Measurements from ENCODE around the gene COX17. TPM values are rescaled to one million over a fixed set of nuclear protein-coding genes. Genes with fewer than 3 reads are reported as not detected.

COX17 gene
- polyA plus RNA-seq, 1 of the 3 experiments (the other 2 are of a cell fraction) = 21.5 TPM

DNA sequence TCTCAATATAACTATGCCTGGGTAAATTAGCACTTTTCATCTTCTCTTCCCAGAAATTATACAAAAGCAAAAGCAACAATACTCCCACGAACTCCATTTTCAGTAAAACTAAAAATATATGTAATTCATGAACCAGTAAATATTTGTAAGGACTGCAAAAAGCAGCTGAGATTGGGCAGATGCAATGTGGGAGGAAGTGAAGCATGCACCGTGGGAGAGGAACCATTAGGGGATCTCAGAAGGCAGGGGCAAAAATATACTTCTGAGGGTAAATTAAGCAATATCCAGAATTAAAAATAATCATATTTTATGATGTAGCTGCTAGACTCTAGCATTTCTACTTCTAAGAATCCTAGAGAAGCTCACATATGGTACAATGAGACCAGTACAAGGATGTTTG, 45.8 kb upstream of the COX17 start:
- H3F3A ChIP-seq (replicated peaks; ENCODE audit: insufficient read depth) = no peaks in the 10 kb centered on the region
- H2AFZ ChIP-seq (ENCODE audit: low read depth) = no peak overlapping the region
- POLR2A ChIA-PET = no interaction called here
- no peaks in the 10 kb centered on the region for H3K79me2 ChIP-seq (ENCODE audit: insufficient read depth)
- no peak overlapping the region for H3K4me2 ChIP-seq
- WGBS (ENCODE audit: low lambda C conversion rate) = 62% methylated on average over 2 of the region's 2 CpGs
- H3K4me3 ChIP-seq (ENCODE audit: low read depth in 2 of 2, low read length in 1 of 2) = no peak overlapping the region
- no peak for DNase-seq
- H3K9me2 ChIP-seq = no peaks in the 10 kb centered on the region
- no peak overlapping the region for H3K27ac ChIP-seq (ENCODE audit: low read depth in 2 of 2, low read length in 1 of 2)
- H3K36me3 ChIP-seq (replicated peaks in 1 of 2; ENCODE audit: control insufficient read depth in 1 of 2, insufficient read depth in 2 of 2, low read length in 1 of 2) = no peaks in the 10 kb centered on the region
- no peak for TF ChIP-seq REST (IDR thresholded peaks at IDR 0.05; ENCODE audit: low read depth, low read length)
- TF ChIP-seq SMC3 (IDR thresholded peaks at IDR 0.05; ENCODE audit: low read depth, low read length) = no peak
- TF ChIP-seq TAF1 (IDR thresholded peaks at IDR 0.05; ENCODE audit: borderline replicate concordance, low read depth, low read length) = no peak
- TF ChIP-seq NRF1 (IDR thresholded peaks at IDR 0.05; ENCODE audit: low read depth, low read length) = no peak
- TF ChIP-seq FOXJ3 (CRISPR knock-in tag; IDR thresholded peaks at IDR 0.05) = no peak
- TF ChIP-seq RAD21 (IDR thresholded peaks at IDR 0.05; ENCODE audit: low read length) = no peak
- H3K27me3 ChIP-seq (ENCODE audit: insufficient read depth) = no peaks in the 10 kb centered on the region
- H3K9me3 ChIP-seq = no peaks in the 10 kb centered on the region
- CTCF ChIA-PET = interaction anchor here (0.9 kb wide), 1 partner anchor 9 kb away, joined by 4 read pairs; no protein-coding TSS in a partner anchor
- H4K20me1 ChIP-seq (ENCODE audit: insufficient read depth) = no peaks in the 10 kb centered on the region
- no peak overlapping the region for H3K9ac ChIP-seq
- H3K4me1 ChIP-seq (ENCODE audit: control insufficient read depth in 1 of 2, insufficient read depth in 2 of 2, low read depth in 1 of 2, low read length in 1 of 2) = no peaks in the 10 kb centered on the region

GRCh38 chr3:119717520-119717919, 40.3 kb upstream of the COX17 start:
- Histone ChIP-seq H3K9me3 (no peaks in the 10 kb centered on the region), H3K4me2 (no peak overlapping the region)
- CTCF ChIA-PET = interaction anchor here (1.0 kb wide), 1 partner anchor 29 kb away, joined by 3 read pairs; no protein-coding TSS in a partner anchor

More at GRCh38 chr3:119717520-119717919, 40.3 kb upstream of the COX17 start:
- H3K9me2 ChIP-seq = no peaks in the 10 kb centered on the region
- TF ChIP-seq ZBTB33 (IDR thresholded peaks at IDR 0.05; ENCODE audit: borderline replicate concordance, low read depth) (no peak), NRF1 (IDR thresholded peaks at IDR 0.05; ENCODE audit: low read depth, low read length) (no peak), REST (IDR thresholded peaks at IDR 0.05; ENCODE audit: low read depth, low read length) (no peak), TEAD4 (IDR thresholded peaks at IDR 0.05; ENCODE audit: borderline replicate concordance, insufficient read depth) (no peak), RXRA (IDR thresholded peaks at IDR 0.05; ENCODE audit: borderline replicate concordance, low read depth) (no peak), RFX5 (IDR thresholded peaks at IDR 0.05; ENCODE audit: low read length) (no peak), GABPA (IDR thresholded peaks at IDR 0.05; ENCODE audit: low read depth) (no peak), EP300 (IDR thresholded peaks at IDR 0.05; ENCODE audit: borderline replicate concordance in 1 of 2, low read depth in 1 of 2, low read length in 1 of 2) (no peak), MXI1 (IDR thresholded peaks at IDR 0.05; ENCODE audit: low read depth, low read length) (no peak), FOXJ3 (CRISPR knock-in tag; IDR thresholded peaks at IDR 0.05) (no peak), SIN3A (IDR thresholded peaks at IDR 0.05; ENCODE audit: borderline replicate concordance, low read depth, low read length) (no peak)
- H3K36me3 ChIP-seq (replicated peaks in 1 of 2; ENCODE audit: control insufficient read depth in 1 of 2, insufficient read depth in 2 of 2, low read length in 1 of 2) = peaks cover 2 to 5% of the 10 kb centered on the region in 2 experiments
- H3K4me3 ChIP-seq (ENCODE audit: low read depth in 2 of 2, low read length in 1 of 2) = no peak overlapping the region
- H3K27ac ChIP-seq (ENCODE audit: low read depth in 2 of 2, low read length in 1 of 2) = no peak overlapping the region
- H3K9ac ChIP-seq = no peak overlapping the region
- no peaks in the 10 kb centered on the region for H3F3A ChIP-seq (replicated peaks; ENCODE audit: insufficient read depth)
- 82% methylated on average over 5 of the region's 5 CpGs for WGBS (ENCODE audit: low lambda C conversion rate)
- no peak overlapping the region for H2AFZ ChIP-seq (ENCODE audit: low read depth)
- no peaks in the 10 kb centered on the region for H3K4me1 ChIP-seq (ENCODE audit: control insufficient read depth in 1 of 2, insufficient read depth in 2 of 2, low read depth in 1 of 2, low read length in 1 of 2)
- H4K20me1 ChIP-seq (ENCODE audit: insufficient read depth) = no peaks in the 10 kb centered on the region
- no peaks in the 10 kb centered on the region for H3K27me3 ChIP-seq (ENCODE audit: insufficient read depth)
- POLR2A ChIA-PET = no interaction called here
- H3K79me2 ChIP-seq (ENCODE audit: insufficient read depth) = no peaks in the 10 kb centered on the region
- DNase-seq = no peak
